Activated T-cell treated with anti-CD3 and anti-CD28 coated beads for 24 hours (primary cell): ENCODE results near the gene PRDM16.

ENCODE experiments used
- DNase-seq: peaks from one replicate; pipeline ENCODE4 v3.0.0-alpha.2; 2020; ENCODE audit warnings: low read depth

PRDM16 gene

DNA sequence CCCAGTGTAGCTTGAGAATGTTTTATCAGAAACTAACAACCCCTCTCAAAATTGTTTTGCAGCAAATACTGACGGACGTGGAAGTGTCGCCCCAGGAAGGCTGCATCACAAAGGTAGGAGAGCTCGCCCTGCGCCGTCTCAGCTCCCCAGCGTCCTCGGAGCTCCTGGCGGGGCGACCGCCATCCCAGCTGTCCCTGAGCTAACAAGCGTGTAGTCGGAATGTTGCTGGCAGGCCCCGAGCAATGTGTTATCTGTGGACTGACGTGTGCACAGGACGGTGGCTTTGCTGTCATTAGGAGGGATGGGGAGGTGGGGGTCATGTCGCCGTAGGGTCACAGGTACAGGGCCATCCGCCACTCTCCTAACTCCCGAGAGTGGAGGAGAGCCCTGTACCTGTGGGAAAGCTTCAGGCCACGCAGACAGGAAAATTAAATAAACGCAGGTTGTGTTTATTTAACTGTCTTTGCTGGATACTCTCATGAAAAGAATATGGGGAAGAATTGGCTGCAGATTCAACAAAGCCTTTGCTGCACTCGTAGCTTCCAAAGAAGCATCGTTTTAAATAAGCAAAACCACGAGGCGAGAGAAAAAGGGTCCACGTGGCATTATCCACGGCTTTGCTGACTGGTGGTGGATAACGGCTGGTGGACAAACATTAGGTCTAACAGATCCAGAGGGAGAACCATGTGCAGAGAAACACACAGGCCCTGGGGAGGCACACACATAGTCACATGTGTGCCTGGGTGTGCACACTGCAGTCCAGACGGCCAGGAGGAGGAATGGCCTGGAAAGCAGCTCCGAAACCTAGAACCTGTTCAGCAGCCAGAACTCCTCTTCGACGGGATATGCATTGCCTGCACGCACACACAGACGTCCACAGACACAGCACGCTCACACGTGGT, 175.3 kb downstream of the PRDM16 start:
- no peak for DNase-seq

DNA sequence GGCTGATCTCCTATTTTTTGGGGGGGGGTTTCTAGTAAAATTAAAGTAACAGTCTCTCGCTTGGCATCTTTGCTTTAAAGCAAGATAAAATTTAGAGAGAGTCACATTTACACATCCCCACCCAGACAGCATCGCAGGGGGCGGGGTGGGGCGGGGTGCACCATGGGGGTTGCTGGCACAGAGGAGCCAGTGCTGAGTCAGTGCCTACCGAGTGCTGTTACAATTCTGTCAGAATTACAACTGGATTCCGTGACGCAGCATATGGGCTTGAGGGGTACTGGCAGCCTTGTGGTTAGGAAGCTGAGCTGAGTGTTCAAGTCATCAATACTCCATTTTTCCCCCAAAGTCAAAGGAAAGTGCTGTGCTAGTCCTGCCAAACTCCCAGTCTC, 175.9 kb downstream of the PRDM16 start:
- DNase-seq: no peak

DNA sequence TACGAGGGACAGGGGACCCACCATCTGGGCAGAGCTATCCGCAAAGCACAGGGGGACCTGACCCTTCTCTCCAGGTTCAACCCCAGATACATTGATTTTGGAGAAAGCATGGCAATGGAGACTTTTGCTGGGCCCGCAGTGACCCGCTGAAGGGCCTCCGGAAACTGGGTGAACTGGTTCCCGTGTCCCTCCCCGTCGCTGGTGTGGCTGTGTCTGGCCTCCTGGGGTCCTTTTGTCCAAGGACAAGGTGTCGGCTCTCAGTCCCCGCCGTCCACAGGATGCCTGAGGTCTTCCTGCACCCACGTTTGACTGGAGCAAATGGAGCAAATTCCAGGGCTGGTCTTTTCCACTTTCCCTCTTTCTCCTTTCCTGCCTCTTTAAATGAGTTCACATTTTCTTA, 176.3 kb downstream of the PRDM16 start:
- DNase-seq: no peak

DNA sequence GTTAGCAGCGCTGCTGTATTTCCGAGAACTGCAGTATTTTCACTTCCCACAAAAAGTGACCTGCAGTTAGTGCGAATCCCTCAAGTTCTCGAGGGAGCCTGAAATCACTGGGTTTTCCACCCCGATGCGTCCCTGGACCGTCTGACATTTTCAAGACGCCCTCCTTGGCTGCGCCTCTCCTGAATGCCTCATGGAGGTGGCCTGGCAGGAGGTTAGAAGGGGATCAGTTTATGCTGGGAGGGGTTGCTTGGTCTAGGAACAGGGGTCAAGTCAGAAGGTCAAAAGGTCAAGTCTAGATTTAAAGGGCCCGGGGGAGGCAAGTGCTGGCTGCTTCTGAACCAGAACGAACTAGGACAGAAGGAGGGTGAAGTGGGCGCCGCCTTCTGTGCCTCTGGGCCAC, 176.8 kb downstream of the PRDM16 start:
- DNase-seq: no peak

DNA sequence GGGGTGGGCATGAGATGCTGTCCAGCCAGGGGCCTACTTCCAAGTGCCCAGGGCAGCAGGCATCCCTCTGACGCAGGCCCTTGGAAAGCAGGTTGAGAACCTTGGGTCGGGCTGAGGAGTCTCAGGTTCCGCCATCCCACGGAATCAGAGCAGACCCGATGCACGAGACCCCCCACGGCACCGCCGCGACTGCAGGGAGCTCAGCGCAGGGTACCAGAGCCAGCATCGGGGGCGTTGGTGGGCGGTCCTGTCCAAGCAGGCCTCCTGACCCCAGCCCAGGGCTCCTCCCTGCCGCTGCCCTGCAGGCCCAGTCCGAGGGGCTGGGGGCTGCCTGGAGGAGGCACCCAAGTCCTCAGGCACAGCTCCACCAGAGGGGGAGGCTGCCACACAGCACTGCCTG, 177.2 kb downstream of the PRDM16 start:
- DNase-seq: no peak

DNA sequence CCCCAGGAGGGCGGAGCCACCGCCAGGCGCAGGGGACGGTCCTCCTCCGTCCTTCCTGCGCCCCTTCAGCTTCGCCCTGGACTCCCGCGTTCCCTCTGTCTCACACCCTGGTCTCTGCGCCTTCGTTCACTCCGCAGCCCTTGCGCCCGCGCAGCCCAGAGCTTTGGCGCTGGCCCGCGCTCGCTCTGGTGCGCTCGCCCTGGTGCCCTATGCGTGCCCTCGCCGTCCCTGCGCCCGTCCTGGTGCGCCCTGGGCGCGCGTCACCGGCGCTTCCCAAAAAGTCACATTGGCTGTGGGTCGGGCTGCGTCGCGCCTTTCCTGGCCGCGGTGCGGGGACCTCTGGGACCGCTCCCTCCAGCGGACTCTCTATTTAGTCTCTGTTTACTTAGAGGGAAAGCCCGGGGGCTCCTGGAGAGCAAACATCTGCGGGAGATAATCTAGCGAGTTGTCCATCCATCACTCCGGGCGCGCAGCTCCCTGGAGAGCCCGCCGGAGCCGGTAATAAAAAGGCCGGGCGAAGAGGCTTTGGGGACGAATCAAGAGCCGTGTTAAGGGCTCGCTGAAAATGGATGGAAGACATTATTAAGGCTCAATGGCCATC, 178.6 kb downstream of the PRDM16 start:
- no peak for DNase-seq

DNA sequence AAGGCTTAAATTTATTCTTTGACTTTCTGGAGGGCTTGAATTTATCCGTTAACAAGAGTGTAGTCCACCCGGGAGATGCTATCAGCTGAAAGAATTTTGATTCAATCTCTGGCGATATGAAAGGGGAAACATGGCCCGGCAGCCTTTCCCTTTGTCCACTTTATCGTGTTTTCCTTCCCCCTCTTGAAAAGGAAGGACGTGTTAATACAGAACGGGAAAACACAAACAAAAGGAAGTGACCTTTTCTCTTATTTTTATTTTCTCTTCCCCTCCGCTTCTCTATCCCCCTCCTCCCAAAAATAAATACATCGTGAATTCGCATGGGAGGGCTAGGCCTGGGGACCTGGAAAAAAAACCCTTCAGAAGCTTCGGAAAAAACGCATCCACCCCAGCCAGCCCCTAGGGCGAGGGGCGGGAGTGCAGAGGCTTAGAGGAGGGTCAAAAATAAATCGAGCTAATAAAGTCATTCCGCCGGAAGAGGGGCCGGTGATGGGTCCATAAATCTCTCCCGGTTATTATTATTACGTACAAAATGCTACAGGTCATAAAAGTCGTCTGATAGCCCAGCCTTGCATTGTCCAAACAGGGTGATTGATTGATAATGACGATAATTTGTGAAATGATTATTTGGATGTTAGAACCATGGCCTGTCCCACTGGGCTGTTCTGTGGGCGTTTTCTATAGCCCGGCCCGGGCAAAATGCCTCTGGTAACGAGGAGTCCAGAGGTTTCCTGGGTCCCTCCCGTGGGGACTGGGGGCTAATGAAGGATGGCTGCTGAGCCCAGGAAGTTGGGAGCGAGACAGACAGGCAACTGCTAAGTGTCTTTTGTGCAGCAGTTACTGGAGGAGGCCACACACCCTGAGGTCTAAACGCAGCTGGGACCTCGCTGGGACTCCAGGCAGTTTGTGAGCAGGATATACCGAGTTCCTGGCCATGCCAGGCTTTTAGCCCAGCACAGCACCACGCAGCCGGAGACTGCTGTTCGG, 179.4 kb downstream of the PRDM16 start:
- no peak for DNase-seq

DNA sequence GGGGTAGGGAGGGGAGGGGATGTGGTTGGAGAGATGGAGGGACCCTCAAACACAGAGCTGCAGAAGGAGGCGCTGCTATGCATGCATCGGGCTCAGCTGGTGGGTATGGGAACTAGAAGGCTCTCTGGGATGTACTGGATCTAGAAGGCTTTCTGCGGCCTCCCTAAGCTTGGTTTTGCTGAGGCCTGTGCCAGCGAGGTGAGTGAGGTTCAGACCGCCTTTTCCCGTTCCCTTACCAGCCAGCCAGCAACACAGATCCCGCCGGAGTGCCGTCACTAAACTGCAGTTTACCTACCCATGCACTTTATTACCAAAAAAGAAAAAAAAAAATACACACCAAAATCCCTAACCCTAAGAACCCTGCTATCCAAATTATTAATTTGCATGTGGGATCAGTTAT, 180.2 kb downstream of the PRDM16 start:
- DNase-seq: no peak

DNA sequence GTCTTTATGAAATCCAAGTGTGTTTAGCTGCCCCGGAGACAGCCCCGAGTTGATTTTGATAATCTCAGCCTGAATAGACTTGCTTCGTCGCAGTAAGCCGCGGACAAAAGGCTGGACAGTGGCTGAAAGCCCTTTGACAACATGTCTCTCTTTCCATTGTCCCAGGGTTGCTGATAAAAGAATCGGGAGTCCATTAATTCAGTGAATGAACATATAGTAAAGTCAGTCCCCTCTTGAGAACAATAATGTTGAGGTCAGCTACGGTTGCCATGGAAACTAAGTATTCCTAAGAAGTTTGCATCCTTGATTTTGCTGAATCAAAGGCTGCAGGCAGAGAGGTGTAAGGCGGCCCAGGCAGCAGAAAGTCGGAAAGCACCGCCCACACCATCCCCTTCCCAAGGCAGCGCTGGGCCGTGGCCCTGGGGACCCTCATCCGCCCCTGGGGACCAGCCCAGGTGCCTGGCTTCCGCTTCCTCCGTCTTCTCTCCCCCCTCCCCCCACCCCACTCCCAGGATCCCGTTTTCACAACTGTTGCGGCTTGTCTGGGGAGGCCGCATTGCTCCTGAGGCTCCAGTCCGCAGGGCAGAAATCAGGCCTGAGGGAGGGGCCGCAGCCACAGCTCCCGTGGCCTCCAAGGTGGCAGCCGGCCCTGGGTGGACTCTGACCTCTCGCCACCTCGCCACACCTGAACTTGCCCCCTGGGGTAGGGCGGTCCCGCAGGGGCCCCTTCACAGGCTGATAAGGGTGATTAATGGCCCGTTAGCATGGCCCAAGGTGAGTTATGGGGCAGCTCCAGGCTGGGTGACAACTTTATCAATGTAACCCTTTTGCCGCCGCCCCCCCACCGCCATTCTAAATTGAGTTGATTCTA, 180.9 kb downstream of the PRDM16 start:
- DNase-seq: no peak

DNA sequence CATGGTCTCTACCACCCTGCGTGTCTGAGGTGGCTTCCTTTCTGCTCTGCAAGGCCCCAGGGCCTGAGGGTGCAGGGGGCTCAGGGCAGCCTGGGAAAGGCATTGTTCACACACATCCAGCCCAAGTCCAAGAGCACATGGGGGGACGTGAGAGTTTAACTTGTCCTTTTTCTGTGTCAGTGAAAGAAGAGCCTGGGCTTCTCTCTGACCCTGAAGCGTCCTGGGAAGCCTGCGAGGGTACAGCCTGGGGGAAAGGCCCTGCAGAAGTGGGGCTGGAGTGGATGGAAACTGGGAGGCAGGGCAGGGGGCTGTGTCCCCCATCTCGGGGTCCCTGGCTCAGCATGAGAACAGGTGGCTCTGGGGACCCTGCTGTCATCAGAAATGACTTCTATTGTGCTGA, 181.6 kb downstream of the PRDM16 start:
- DNase-seq: no peak

DNA sequence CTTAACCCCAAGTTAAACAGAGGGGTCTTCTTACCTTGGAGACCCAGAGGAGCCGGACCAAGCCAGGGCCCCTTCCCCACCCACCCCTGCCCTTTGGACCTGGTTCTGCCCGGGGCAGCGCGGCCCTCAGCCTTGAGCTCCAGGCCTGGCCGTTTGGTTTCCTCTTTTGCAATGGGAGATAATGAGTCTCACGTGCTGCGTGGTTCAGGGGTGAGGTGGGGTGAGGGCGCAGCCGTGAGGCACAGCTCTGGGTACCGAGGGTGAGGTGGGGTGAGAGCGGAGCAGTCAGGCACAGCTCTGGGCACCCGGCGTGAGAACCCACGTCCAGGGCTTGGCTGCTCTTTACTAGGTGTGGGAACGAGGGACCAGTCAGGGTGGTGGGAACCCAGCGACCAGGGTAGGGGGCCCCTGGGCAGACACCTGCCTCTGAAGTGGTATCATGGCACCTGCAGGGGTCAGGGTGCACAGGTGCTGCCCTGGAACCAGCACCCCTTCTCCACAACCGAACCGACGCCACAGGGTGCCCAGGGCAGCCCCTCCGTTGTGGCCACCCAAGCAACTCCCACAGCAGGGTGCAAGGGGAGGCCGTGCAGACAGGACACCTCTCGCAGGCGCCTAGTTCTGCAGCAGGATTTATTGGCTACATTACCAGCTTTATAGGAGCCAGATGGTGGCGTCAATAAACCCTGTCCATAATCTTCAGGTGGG, 182.2 kb downstream of the PRDM16 start:
- DNase-seq: no peak

DNA sequence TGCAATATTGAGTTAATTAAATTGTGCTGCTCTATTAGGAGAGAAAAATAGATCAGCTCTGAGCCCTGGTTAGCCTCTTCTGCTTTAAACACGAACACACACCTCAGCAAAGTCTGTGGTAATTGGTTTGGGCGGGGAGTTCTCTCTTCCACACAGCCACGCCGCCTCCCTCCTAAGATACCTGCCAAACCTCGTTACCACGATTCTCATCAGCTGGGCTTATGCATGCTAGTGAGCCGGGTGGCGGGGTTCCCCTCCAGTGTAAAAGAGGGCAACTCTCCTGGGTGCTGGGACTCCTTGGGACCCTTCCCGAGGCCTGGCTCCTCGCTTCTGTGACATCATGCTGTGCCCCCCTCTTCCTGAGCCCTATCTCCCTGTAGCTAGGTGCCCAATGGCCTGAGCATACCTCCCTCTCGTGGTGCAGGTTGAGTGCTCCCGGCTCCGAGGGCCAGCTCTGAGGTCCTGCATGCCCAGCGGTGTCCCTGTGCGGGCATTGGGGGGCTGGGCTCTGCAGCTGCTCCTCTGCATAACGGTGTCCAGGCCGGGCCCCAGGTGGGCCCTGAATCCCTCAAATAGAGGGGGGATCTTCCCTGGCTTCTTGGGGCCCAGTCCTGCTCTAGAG, 182.9 kb downstream of the PRDM16 start:
- no peak for DNase-seq

DNA sequence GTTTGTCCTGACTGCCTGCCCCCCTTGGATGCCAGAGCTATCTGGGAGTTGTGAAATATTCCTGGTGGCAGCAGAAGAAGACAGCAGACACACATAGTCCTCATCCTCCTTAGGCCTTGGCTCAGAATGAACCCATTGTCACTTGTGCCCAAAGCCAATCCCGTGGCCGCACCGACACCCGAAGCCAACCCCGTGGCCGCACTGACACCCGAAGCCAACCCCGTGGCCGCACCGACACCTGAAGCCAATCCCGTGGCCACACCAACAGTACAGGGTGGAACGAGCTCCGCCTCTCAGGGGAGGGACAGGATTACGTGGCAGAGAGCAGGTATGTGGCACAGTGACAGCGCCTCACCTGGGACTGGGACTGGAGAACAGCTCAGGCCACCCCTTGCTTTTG, 186.7 kb downstream of the PRDM16 start:
- no peak for DNase-seq

DNA sequence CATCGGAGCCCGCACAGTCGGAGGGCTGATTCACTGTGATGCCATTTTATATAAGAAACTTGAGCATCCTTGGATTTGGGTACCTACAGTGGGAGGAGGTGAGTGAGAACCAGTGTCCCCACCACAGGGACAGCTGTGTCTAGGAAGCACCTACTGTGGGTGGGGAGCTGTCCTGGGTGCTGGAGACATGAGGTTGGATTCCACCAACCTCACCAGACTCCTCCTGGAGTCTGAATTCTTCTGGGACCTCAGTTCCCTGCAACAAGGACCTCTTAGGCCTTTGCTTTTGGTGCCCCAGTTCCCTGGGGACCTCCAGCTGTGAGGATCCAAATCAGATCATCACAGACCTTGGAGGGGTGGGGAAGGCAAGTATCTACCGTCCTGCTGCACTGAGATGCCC, 188.8 kb downstream of the PRDM16 start:
- DNase-seq: no peak

DNA sequence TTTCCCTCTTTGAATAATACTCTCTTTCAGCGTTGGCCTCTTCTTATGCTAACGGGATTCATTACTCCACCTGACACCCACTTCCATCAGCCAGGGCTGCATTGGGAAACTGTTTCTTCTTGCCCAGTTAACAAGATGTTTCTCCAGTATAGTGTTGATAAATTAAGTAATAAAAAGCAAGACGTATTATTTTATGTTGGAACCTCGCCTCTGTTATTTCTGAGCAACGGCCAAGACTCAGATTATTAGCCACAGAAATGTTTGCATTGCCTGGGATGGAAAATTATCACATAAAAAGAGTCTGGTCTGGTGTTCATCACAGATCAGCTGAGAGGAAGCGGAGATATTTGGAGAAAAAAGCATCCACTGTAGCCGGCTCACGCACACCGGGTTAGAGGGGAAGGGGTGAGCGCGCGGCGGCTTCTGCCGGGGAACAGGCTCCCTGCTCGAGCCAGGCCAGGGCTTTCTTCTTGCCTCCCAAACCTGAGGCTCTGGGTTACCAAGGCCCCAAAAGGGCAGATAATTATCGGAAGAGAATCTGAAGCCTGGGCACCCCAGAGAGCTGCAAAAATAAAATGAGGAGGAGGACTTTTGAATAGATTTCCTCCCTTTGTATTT, 189.5 kb downstream of the PRDM16 start:
- DNase-seq: no peak

DNA sequence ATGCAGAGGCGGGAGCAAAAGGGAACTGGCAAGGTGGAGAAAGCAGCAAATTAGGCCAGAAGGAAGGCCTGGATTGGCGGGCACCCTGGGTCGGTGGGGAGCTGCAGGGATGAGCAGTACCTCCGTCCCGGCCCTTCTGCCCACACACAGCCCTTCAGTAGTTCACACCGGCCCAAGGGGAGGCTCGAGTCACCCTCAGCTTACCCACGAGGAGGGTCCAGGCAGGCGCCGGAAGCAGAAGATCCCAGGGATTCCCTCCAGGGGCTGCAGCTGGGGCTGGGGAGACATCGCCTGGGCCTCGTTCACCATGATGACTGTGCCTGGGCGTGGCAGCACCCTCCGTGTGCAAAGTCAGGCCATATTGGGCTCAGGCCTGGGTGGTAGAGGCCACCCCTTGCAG, 190.0 kb downstream of the PRDM16 start:
- no peak for DNase-seq

DNA sequence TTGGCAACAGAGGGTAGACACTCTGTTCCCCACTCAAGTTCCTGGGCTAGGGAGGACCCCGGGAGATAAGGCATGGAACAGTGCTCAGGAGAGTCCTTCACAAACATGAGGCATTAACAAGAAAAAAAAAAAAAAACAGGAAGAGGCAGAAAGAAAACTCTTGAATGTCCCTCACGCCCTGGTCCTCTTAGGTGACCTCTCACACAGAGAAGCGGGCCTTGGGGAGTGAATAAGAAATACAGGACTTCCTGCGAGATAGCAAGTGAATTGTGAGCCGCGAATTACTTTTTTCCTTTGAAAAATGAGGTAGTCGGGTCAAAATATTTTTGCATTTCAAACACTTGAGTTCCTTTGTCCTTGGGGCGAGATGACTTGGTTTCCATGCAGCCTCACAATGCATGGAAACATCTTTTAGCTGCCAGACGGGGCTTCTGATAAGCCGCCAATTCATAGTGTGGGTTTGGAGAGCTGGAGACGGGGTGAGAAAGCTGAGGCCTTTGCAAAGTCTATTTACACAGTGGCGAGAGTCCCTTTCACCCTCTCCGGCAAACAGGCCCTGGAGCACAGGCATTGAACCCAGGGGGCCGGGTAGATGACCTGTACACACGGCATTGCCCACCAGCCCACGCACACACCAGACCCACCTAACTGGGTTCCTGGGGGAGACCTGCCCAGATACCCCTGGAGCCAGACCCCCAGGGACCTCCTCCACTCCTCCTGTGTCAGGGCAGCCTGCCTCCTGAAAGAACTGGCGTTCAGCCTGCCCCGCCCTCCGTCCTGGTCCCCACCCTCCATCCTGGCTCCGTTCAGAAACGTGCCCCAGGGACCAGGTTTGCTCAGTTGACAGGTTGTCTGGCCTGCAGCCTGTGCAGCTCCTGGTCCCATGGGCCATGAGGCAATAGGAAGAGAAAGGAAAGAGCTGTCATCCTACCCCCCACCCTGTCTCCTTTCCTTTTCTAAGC, 192.3 kb downstream of the PRDM16 start:
- no peak for DNase-seq

DNA sequence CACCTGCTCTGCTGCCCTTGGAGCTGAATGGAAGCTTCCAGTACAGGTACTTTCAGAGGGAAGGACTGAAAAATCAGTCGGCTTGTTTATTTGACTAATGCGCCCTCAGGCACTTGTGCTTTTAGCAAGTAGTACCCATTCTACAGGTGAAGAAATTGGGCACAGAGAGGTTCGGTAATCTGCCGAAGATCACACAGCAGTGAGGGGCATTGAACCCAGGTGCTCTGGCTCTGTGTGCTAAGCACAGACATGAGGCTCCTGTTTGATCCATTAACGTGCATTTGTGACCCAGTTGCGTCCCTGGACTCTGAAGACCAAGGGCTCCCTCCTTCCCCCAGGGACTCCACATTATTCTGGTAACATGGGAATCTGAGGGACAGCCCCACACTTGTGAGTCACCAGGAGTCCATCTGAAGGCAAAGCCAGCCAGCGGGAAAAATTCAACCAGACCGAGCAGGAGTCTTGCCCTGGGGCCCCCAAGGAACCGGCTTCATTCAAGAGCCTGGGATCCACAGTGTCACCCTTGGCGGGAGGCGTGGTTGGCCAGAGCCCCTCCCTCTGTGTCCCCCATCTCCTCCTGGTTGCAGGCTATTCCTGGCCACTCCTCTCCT, 193.1 kb downstream of the PRDM16 start:
- DNase-seq: no peak
